RWPE2 (cell line): ENCODE results near the gene CEP89.

Experiments
- ATAC-seq: fragments of 200-7000 bp; cut with Tn5 transposase; 3 replicates; pipeline ENCODE4 v1.9.1; 2021; ENCODE audit warnings: low read depth
- DNase-seq: peaks from one replicate; pipeline ENCODE4 v3.0.0-alpha.2; 2020; ENCODE audit warnings: low spot score
- H3K27ac ChIP-seq: fragments of 450-650 bp; 2 replicates; pipeline ENCODE4 v1.5.1; 2017; ENCODE audit warnings: mild to moderate bottlenecking; ENCODE audit not compliant: poor library complexity, severe bottlenecking
- H3K27me3 ChIP-seq: fragments of 250-450 bp; sonication (Bioruptor Pico); 2 replicates; pipeline ENCODE4 v1.5.1; 2021; ENCODE audit warnings: mild to moderate bottlenecking, moderate library complexity; ENCODE audit not compliant: insufficient read depth, poor library complexity, severe bottlenecking
- H3K36me3 ChIP-seq: fragments of 250-450 bp; sonication (Bioruptor Pico); 2 replicates; pipeline ENCODE4 v1.5.1; 2020; ENCODE audit warnings: low read depth, mild to moderate bottlenecking, moderate library complexity
- H3K4me1 ChIP-seq: fragments of 250-450 bp; sonication (Bioruptor Pico); 2 replicates; pipeline ENCODE4 v1.5.1; 2021; ENCODE audit warnings: mild to moderate bottlenecking, moderate library complexity; ENCODE audit not compliant: insufficient read depth, poor library complexity, severe bottlenecking
- H3K4me3 ChIP-seq: fragments of 250-450 bp; sonication (Bioruptor Pico); 2 replicates; pipeline ENCODE4 v1.5.1; 2021; ENCODE audit warnings: mild to moderate bottlenecking, moderate library complexity; ENCODE audit not compliant: severe bottlenecking
- H3K9me3 ChIP-seq: fragments of 250-450 bp; sonication (Bioruptor Pico); 2 replicates; pipeline ENCODE4 v1.5.1; 2021; ENCODE audit warnings: mild to moderate bottlenecking, moderate library complexity; ENCODE audit not compliant: severe bottlenecking
- CTCF ChIP-seq: fragments of 450-650 bp; IDR thresholded peaks from one replicate; pipeline ENCODE4 v1.5.1; 2017; ENCODE audit warnings: mild to moderate bottlenecking, moderate library complexity; ENCODE audit not compliant: poor library complexity, severe bottlenecking

Gene CEP89

GRCh38 chr19:32831611-32832010, 140.1 kb downstream of the CEP89 start:
- ATAC-seq, result no peak
- H3K27ac ChIP-seq, result no peak overlapping the region
- no peak for DNase-seq
- no peaks in the 10 kb centered on the region for H3K4me1 ChIP-seq
- TF ChIP-seq CTCF, result no peak
- no peaks in the 10 kb centered on the region for H3K36me3 ChIP-seq
- H3K9me3 ChIP-seq, result no peaks in the 10 kb centered on the region
- no peaks in the 10 kb centered on the region for H3K27me3 ChIP-seq
- H3K4me3 ChIP-seq, result no peak overlapping the region

- H3K27me3 ChIP-seq, result no peaks in the 10 kb centered on the region
- H3K9me3 ChIP-seq, result no peaks in the 10 kb centered on the region
- no peaks in the 10 kb centered on the region for H3K4me1 ChIP-seq
- no peaks in the 10 kb centered on the region for H3K36me3 ChIP-seq
- no peak for TF ChIP-seq CTCF
- DNase-seq, result no peak
- no peak overlapping the region for H3K4me3 ChIP-seq
- ATAC-seq, result no peak
- H3K27ac ChIP-seq, result no peak overlapping the region
These were observed 141.3 kb downstream of the CEP89 start for GRCh38 chr19:32830231-32831014.

GRCh38 chr19:32829345-32829896, 142.3 kb downstream of the CEP89 start:
- Histone ChIP-seq H3K27me3 (no peaks in the 10 kb centered on the region), H3K9me3 (no peaks in the 10 kb centered on the region), H3K4me3 (no peak overlapping the region), H3K27ac (no peak overlapping the region), H3K36me3 (no peaks in the 10 kb centered on the region), H3K4me1 (no peaks in the 10 kb centered on the region)
- ATAC-seq (no peak), DNase-seq (no peak)
- no peak for TF ChIP-seq CTCF

GRCh38 chr19:32828643-32829344, 143.0 kb downstream of the CEP89 start:
- H3K27me3 ChIP-seq, result no peaks in the 10 kb centered on the region
- H3K27ac ChIP-seq, result no peak overlapping the region
- ATAC-seq (no peak), DNase-seq (no peak)
- no peak overlapping the region for H3K4me3 ChIP-seq
- no peak for TF ChIP-seq CTCF
- no peaks in the 10 kb centered on the region for H3K9me3 ChIP-seq
- H3K4me1 ChIP-seq, result no peaks in the 10 kb centered on the region
- H3K36me3 ChIP-seq, result no peaks in the 10 kb centered on the region
